ENCODE results near the gene TBL1X. TPM values are rescaled to one million over a fixed set of nuclear protein-coding genes. Genes with fewer than 3 reads are reported as not detected.

TBL1X gene
- total and polyA plus RNA-seq, 2 of the 8 experiments (the other 6 are each of a cell fraction or from before 2014, with no cell fraction given) = 13.3 to 25.6 TPM

DNA sequence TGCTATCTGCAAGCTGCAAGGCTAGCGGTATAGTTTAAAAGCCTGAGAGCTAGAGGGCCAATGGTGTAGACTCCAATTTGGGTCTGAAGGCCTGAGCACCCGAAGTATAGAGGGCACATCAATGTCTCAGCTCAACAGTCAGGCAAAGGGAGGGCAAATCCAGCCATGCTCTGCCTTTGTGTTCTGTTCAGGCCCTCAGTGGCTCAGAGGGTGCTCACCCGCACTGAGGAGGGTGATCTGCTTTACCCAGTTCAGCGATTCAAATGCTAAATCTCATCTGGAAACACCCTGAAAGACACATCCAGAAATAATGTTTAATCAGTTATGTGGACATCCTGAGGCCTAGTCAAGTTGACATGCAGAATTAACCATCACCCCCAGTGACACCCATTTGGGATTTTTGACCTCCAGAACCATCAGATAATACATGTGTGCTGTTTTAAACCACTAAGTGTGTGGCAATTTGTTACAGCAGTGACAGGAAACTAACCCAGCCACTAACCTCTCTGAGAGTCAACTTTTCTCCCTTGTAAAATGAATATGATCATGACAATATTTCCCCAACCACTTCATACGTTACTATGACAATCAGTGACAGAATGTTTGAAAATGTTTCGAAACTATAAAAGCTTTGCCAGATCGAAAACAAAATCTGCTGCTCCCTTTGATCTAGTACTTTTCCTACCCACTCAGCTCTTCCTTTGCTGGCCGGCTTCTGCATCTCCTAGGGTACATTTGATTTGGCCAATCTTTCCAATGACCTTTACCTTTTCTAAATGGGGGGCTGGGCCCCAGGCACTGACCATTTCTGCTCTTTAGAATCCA, 8.4 kb upstream of the TBL1X start:
- H4K5ac ChIP-seq (ENCODE audit: insufficient read length, low read depth, low read length) = no peak overlapping the region
- no peak overlapping the region for H3K18ac ChIP-seq (ENCODE audit: extremely low read depth, low read length)
- no peak overlapping the region for H3K4me3 ChIP-seq (ENCODE audit: extremely low read depth in 1 of 4, insufficient read depth in 2 of 4, low read depth in 3 of 4, low read length in 4 of 4)
- H3K23ac ChIP-seq (ENCODE audit: insufficient read length) = no peak overlapping the region
- TF ChIP-seq, protein P1, sequence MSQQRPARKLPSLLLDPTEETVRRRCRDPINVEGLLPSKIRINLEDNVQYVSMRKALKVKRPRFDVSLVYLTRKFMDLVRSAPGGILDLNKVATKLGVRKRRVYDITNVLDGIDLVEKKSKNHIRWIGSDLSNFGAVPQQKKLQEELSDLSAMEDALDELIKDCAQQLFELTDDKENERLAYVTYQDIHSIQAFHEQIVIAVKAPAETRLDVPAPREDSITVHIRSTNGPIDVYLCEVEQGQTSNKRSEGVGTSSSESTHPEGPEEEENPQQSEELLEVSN (IDR thresholded peaks at IDR 0.05) = no peak
- no peak for TF ChIP-seq ASH2L (IDR thresholded peaks at IDR 0.05; ENCODE audit: low read length)
- H3K14ac ChIP-seq (ENCODE audit: insufficient read length) = no peak overlapping the region
- H3K27ac ChIP-seq (ENCODE audit: low read depth, low read length) = no peak overlapping the region
- no peaks in the 10 kb centered on the region for H4K20me1 ChIP-seq (replicated peaks in 1 of 2; ENCODE audit: control insufficient read depth in 1 of 2, insufficient read depth in 2 of 2, low read length in 2 of 2)
- H2AK5ac ChIP-seq (ENCODE audit: low read depth, low read length) = no peak overlapping the region
- no peak overlapping the region for H2BK20ac ChIP-seq (ENCODE audit: low read length)
- no peak overlapping the region for H2BK15ac ChIP-seq (ENCODE audit: low read length)
- no peak overlapping the region for H3K4ac ChIP-seq (replicated peaks; ENCODE audit: insufficient read length, low read depth, low read length)
- no peak overlapping the region for H2BK5ac ChIP-seq (ENCODE audit: low read depth, low read length)
- no peak overlapping the region for H3K4me2 ChIP-seq (ENCODE audit: insufficient read depth in 1 of 2, low read depth in 2 of 2, low read length in 2 of 2)
- no peaks in the 10 kb centered on the region for H3K9me3 ChIP-seq (ENCODE audit: insufficient read depth in 2 of 2, low read depth in 1 of 2, low read length in 1 of 2)
- ChIA-PET CTCF (ENCODE audit: partially characterized antibody) (interaction anchor here (0.7 to 0.9 kb wide), 2 partner anchors 36 to 244 kb away, joined by 3 read pairs; no protein-coding TSS in a partner anchor), POLR2A (ENCODE audit: partially characterized antibody) (no interaction called here)
- FAIRE-seq (no peak), DNase-seq (ENCODE audit: low read depth in 1 of 2, low spot score in 2 of 2) (no peak)
- H3K56ac ChIP-seq (replicated peaks; ENCODE audit: insufficient read length, low read depth, low read length) = no peak overlapping the region
- H3K9ac ChIP-seq (replicated peaks in 1 of 4; ENCODE audit: extremely low read depth in 1 of 4, low read depth in 3 of 4, low read length in 3 of 4) = no peak overlapping the region
- 87% methylated on average over 8 of the region's 8 CpGs; no CpG with 5 or more reads in 1 of the 2 experiments for WGBS, 2 experiments (ENCODE audit: extremely low coverage in 1 of 2, insufficient coverage in 1 of 2, insufficient read length in 1 of 2, insufficient replicate concordance in 2 of 2, low coverage in 1 of 2, low lambda C conversion rate in 2 of 2, missing lambda C conversion rate in 1 of 2)
- no peaks in the 10 kb centered on the region for H3K79me2 ChIP-seq (ENCODE audit: control insufficient read depth in 1 of 2, insufficient read depth in 2 of 2, low read length in 2 of 2)
- no peaks in the 10 kb centered on the region for H3K23me2 ChIP-seq (ENCODE audit: low read depth, low read length)
- H2BK12ac ChIP-seq (ENCODE audit: low read depth, low read length) = no peak overlapping the region
- H2AFZ ChIP-seq (ENCODE audit: low read length) = no peak overlapping the region
- no peak overlapping the region for H2BK120ac ChIP-seq (replicated peaks; ENCODE audit: low read depth, low read length)
- no peak overlapping the region for H4K91ac ChIP-seq (replicated peaks; ENCODE audit: insufficient read length, low read length)
- H4K8ac ChIP-seq (ENCODE audit: extremely low read depth, insufficient read depth, low read length) = no peak overlapping the region
- H3K4me1 ChIP-seq (replicated peaks in 1 of 4; ENCODE audit: control insufficient read depth in 3 of 4, insufficient read depth in 4 of 4, low read length in 3 of 4) = no peaks in the 10 kb centered on the region
- H3K36me3 ChIP-seq (ENCODE audit: control insufficient read depth in 2 of 4, insufficient read depth in 4 of 4, low read length in 3 of 4) = no peaks in the 10 kb centered on the region
- no peaks in the 10 kb centered on the region for H3K27me3 ChIP-seq (replicated peaks in 1 of 4; ENCODE audit: control insufficient read depth in 3 of 4, extremely low read depth in 1 of 4, insufficient read depth in 3 of 4, low read length in 3 of 4)
- no peaks in the 10 kb centered on the region for H3K79me1 ChIP-seq (ENCODE audit: low read depth, low read length)

Data from H1 (cell line).